Calu3 (cell line): Measurements from ENCODE around the gene TBC1D9. TPM values are rescaled to one million over a fixed set of nuclear protein-coding genes. Genes with fewer than 3 reads are reported as not detected.

Experiments used
- BruUV-seq: library from RNA; stranded (reverse); fragments of 400-500 nt; replicated peaks from 2 replicates; lab custom pipeline; 2021; lab: Mats Ljungman, UMichigan
- CTCF ChIA-PET: fragments of 300-600 bp; sonication (Branson Sonifier 250); formaldehyde crosslinking; loops from one replicate; lab custom pipeline; 2022; ENCODE audit warnings: antibody characterized with exemption; lab: Charles Lee
- DNase-seq: peaks from one replicate; pipeline ENCODE4 v3.0.0; 2022
- H3K27ac Mint-ChIP-seq: one replicate; pipeline ENCODE4 v1.8.0; 2022; ENCODE audit warnings: mixed read lengths; ENCODE audit not compliant: unreplicated experiment
- H3K27me3 Mint-ChIP-seq: one replicate; pipeline ENCODE4 v1.8.0; 2022; ENCODE audit warnings: mixed read lengths; ENCODE audit not compliant: unreplicated experiment
- H3K36me3 Mint-ChIP-seq: one replicate; pipeline ENCODE4 v1.8.0; 2022; ENCODE audit warnings: mild to moderate bottlenecking, moderate library complexity, mixed read lengths; ENCODE audit not compliant: insufficient read depth, unreplicated experiment
- H3K4me1 Mint-ChIP-seq: one replicate; pipeline ENCODE4 v1.8.0; 2022; ENCODE audit warnings: mild to moderate bottlenecking, low read depth, mixed read lengths; ENCODE audit not compliant: unreplicated experiment
- H3K4me3 Mint-ChIP-seq: one replicate; pipeline ENCODE4 v1.8.0; 2022; ENCODE audit warnings: mild to moderate bottlenecking, low read depth, moderate library complexity, mixed read lengths; ENCODE audit not compliant: unreplicated experiment
- H3K9me3 Mint-ChIP-seq: one replicate; pipeline ENCODE4 v1.8.0; 2022; ENCODE audit warnings: low read depth, mixed read lengths; ENCODE audit not compliant: unreplicated experiment
- CTCF ChIP-seq: fragments of 200-600 bp; IDR thresholded peaks from one replicate; pipeline ENCODE4 v1.8.0; 2022; ENCODE audit warnings: antibody characterized with exemption; ENCODE audit not compliant: unreplicated experiment
- intact Hi-C: fragments of 100-400 bp; cut with micrococcal nuclease; formaldehyde crosslinking; loops from one replicate; pipeline ENCODE4 v1.10.0; 2022; ENCODE audit not compliant: unreplicated experiment
- total RNA-seq: library from RNA; stranded (reverse); gene quantifications from 2 replicates; pipeline ENCODE4 v1.2.3, GENCODE V29; 2022

TBC1D9 gene
- total RNA-seq, 1 experiment from 2014 or later = 9.4 TPM

- Mint-ChIP-seq H3K4me3 (no peak overlapping the region), H3K27me3 (no peaks in the 10 kb centered on the region), H3K27ac (no peak overlapping the region), H3K9me3 (no peaks in the 10 kb centered on the region), H3K4me1 (no peaks in the 10 kb centered on the region), H3K36me3 (no peaks in the 10 kb centered on the region)
- CTCF ChIA-PET = no interaction called here
- TF ChIP-seq CTCF = no peak
- no peak for DNase-seq
- intact Hi-C loops = no loop called here
- no TSS peak for BruUV-seq
These were observed 96.1 kb downstream of the TBC1D9 start for GRCh38 chr4:140659943-140660700.

DNA sequence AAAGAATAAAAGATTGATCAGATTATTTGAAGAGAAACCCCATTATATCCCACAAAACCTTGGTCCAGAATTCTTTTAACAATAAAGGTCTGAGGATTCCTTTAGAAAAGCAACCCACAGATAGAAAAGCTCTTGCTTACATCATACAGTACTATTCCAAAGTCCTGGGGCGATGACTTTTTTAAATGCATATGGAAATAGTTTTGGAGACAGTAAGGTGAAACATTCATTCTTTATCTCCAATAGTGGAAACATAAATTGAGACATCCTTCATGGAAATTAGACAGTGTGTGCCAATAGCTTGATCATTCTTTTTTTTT is 101.7 kb downstream of the TBC1D9 start:
- H3K4me3 Mint-ChIP-seq = no peak overlapping the region
- intact Hi-C loops = no loop called here

DNA sequence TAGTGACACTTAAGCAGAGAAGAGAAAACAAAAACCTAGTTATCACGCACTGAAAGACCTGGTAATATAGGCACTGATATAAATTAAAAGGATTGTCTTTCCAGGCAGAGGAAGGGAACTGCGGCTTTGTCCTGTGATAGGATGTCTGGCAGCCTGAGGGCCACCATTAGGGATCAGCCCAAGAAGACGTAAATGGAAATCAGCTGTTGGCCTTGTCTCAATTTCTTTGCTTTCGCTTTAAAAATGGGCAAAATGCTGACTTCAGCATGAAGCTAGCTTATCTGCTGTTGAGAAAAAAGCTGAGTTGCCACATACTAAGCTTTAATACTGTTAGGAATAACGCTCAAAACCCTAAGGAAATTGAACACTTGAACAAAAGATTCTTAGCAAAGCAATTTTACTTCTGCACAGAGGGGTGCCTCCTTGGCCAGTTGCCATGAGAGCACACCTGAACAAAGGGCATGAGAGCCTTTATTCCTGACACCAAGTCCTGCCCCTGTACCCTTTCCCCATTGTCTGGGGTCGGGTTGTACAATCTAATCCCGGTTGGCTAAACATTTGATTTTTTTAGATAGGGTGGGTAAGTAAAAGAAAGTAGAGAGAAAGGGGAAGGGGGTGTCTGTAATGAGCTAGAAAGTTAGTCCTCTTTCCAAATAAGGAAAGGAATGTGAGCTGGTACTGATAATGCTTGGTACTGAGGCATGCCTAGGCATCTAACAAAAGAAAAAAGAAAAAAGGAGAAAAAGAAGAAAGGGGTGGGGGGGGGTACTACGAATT is 102.3 kb downstream of the TBC1D9 start:
- CTCF ChIA-PET = no interaction called here
- H3K36me3 Mint-ChIP-seq = no peaks in the 10 kb centered on the region
- no TSS peak for BruUV-seq
- no peak overlapping the region for H3K4me3 Mint-ChIP-seq
- no peaks in the 10 kb centered on the region for H3K27me3 Mint-ChIP-seq
- intact Hi-C loops = no loop called here
- TF ChIP-seq CTCF = no peak
- no peak for DNase-seq
- no peaks in the 10 kb centered on the region for H3K9me3 Mint-ChIP-seq
- H3K4me1 Mint-ChIP-seq = peaks cover 8% of the 10 kb centered on the region
- no peak overlapping the region for H3K27ac Mint-ChIP-seq

More for the DNA sequence above, 101.7 kb downstream of the TBC1D9 start:
- H3K27ac Mint-ChIP-seq = no peak overlapping the region
- no peak for TF ChIP-seq CTCF
- H3K36me3 Mint-ChIP-seq = no peaks in the 10 kb centered on the region
- H3K4me1 Mint-ChIP-seq = peaks cover 8% of the 10 kb centered on the region
- H3K27me3 Mint-ChIP-seq = no peaks in the 10 kb centered on the region
- DNase-seq = no peak
- BruUV-seq = no TSS peak
- H3K9me3 Mint-ChIP-seq = no peaks in the 10 kb centered on the region
- CTCF ChIA-PET = no interaction called here

GRCh38 chr4:140652601-140653000 is 103.6 kb downstream of the TBC1D9 start:
- DNase-seq = no peak
- H3K4me1 Mint-ChIP-seq = peaks cover 8% of the 10 kb centered on the region
- no peak for TF ChIP-seq CTCF
- no peak overlapping the region for H3K4me3 Mint-ChIP-seq
- BruUV-seq = no TSS peak
- H3K9me3 Mint-ChIP-seq = no peaks in the 10 kb centered on the region
- H3K27me3 Mint-ChIP-seq = no peaks in the 10 kb centered on the region
- H3K27ac Mint-ChIP-seq = no peak overlapping the region
- intact Hi-C loops = no loop called here
- CTCF ChIA-PET = interaction anchor here (0.8 kb wide), 1 partner anchor 19 kb away, joined by 3 read pairs; no protein-coding TSS in a partner anchor
- no peaks in the 10 kb centered on the region for H3K36me3 Mint-ChIP-seq
